ENCODE data around the gene GDNF. TPM values are rescaled to one million over a fixed set of nuclear protein-coding genes. Genes with fewer than 3 reads are reported as not detected.
A peak's percentile ranks its signal among the peaks of the same experiment; 100 is the strongest.

GDNF gene, protein sequence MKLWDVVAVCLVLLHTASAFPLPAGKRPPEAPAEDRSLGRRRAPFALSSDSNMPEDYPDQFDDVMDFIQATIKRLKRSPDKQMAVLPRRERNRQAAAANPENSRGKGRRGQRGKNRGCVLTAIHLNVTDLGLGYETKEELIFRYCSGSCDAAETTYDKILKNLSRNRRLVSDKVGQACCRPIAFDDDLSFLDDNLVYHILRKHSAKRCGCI
- total RNA-seq: 0.27 TPM
- long read RNA-seq: 0 reads

DNA sequence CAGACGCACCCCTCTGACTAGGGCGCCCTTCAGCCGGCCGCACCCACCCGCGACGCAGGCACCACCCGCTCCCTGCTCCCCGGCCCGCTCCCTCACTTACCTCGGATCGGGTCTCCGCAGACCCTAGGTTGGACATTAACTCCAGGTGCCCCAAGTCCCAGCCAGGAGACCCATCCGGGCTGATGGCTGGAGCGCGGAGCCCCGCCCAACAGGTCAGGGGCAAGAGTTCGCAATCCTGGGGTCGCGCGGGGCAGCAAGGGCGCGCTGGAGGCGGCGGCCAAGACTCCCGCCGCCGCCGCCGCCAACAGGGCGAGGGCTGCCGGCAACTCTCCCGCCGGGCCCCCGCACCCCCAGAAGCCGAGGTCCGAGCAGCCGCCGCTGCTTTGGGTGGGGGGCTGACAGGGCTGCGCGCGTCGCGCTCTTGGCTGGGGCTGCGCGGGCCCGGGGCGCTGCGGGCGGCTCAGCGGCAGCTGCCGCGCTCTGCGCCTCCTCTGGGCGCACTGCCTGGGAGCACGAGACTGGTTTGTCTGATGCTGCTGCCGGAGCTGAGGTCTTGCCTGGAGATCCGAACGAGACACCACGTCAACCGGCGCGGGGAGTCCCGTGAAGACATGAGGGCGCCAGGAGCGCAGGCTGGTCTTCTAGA is at the start of gene GDNF:
GDNF (minus strand) TSS at position 635 of the 646 bp plus-strand sequence. CDS start 5,245 bp downstream, outside the sequence.
- H3K27me3 ChIP-seq (ENCODE audit: low read depth): peaks cover 100% of the 10 kb centered on the region
- H3K9me3 ChIP-seq (replicated peaks): no peaks in the 10 kb centered on the region
- peaks cover 53% of the 10 kb centered on the region for H3K4me1 ChIP-seq
- intact Hi-C loops (cut with micrococcal nuclease): loop anchor here (5.0 kb wide), 1 partner anchor 353 kb away; no protein-coding TSS in a partner anchor
- peak within 1 kb of the TSS; percentile 33 for H3K27ac ChIP-seq (replicated peaks)
- no peaks in the 10 kb centered on the region for H3K36me3 ChIP-seq
- peak within 1 kb of the TSS; percentile 68 for H3K4me3 ChIP-seq
- no peak for TF ChIP-seq CTCF (IDR thresholded peaks at IDR 0.05; ENCODE audit: borderline replicate concordance)
- peak; percentile 49 for DNase-seq

GRCh38 chr5:37888476-37888875 is 48.6 kb upstream of the GDNF start:
- Histone ChIP-seq H3K27me3 (ENCODE audit: low read depth) (peaks cover 30% of the 10 kb centered on the region), H3K4me3 (no peak overlapping the region), H3K27ac (replicated peaks) (no peak overlapping the region), H3K36me3 (no peaks in the 10 kb centered on the region), H3K4me1 (no peaks in the 10 kb centered on the region), H3K9me3 (replicated peaks) (no peaks in the 10 kb centered on the region)
- TF ChIP-seq CTCF (IDR thresholded peaks at IDR 0.05; ENCODE audit: borderline replicate concordance): no peak
- intact Hi-C loops (cut with micrococcal nuclease): no loop called here
- no peak for DNase-seq

GRCh38 chr5:37886242-37886905 is 46.5 kb upstream of the GDNF start:
- no peak for DNase-seq
- Histone ChIP-seq H3K9me3 (replicated peaks) (peaks cover 3% of the 10 kb centered on the region), H3K4me3 (no peak overlapping the region), H3K27me3 (ENCODE audit: low read depth) (peaks cover 30% of the 10 kb centered on the region), H3K4me1 (no peaks in the 10 kb centered on the region), H3K36me3 (no peaks in the 10 kb centered on the region), H3K27ac (replicated peaks) (no peak overlapping the region)
- no peak for TF ChIP-seq CTCF (IDR thresholded peaks at IDR 0.05; ENCODE audit: borderline replicate concordance)
- intact Hi-C loops (cut with micrococcal nuclease): no loop called here

DNA sequence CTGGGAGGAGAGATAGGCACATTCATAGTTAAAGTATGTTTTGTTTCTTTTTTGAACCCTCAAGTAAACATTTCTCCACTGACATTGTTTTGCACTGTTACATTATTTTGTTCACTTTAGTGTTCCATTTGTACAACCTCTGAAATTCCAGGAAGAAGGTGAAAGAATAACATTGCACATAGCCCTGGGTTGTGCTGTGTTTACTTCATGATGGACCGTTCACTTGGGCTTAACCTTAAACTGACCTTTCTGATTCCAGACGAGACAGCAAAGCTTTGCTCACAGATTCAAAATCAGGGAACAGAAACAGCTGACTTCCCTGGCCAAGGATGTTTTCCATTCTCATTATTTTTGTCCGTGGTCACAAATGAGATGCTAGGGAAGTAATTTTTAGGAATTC is 42.8 kb upstream of the GDNF start:
- Histone ChIP-seq H3K9me3 (replicated peaks) (peaks cover 3% of the 10 kb centered on the region), H3K27me3 (ENCODE audit: low read depth) (peaks cover 39% of the 10 kb centered on the region), H3K36me3 (no peaks in the 10 kb centered on the region), H3K4me1 (no peaks in the 10 kb centered on the region), H3K4me3 (no peak overlapping the region), H3K27ac (replicated peaks) (no peak overlapping the region)
- DNase-seq: no peak
- TF ChIP-seq CTCF (IDR thresholded peaks at IDR 0.05; ENCODE audit: borderline replicate concordance): no peak
- intact Hi-C loops (cut with micrococcal nuclease): no loop called here

DNA sequence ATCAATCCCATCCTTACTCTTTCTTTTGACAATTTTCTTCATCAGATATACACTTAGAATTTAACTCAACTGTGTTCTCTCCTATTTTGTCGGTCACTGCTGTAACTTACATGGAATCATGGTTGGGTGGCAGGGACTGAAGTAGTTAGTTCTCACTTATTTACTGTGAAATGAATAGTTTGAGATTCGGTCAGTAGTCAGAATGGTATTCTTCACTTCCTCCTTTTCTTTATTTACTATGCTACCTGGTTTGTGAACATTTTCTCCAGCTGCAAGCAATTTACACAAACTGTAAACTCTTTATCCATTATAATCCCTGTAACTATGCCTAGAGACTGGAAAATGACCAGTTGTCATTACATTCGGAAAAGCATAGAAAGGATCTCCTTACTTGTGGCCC is 41.5 kb upstream of the GDNF start:
- no peak overlapping the region for H3K27ac ChIP-seq (replicated peaks)
- DNase-seq: no peak
- H3K27me3 ChIP-seq (ENCODE audit: low read depth): peaks cover 29% of the 10 kb centered on the region
- intact Hi-C loops (cut with micrococcal nuclease): no loop called here
- no peaks in the 10 kb centered on the region for H3K4me1 ChIP-seq
- H3K36me3 ChIP-seq: no peaks in the 10 kb centered on the region
- H3K4me3 ChIP-seq: no peak overlapping the region
- peaks cover 3% of the 10 kb centered on the region for H3K9me3 ChIP-seq (replicated peaks)
- no peak for TF ChIP-seq CTCF (IDR thresholded peaks at IDR 0.05; ENCODE audit: borderline replicate concordance)

All from left ventricle myocardium inferior (tissue), 1 donor.